Panc1 (cell line): ENCODE results near the gene ADGB. TPM values are rescaled to one million over a fixed set of nuclear protein-coding genes. Genes with fewer than 3 reads are reported as not detected.

Experiments
- ATAC-seq: fragments of 200-7000 bp; cut with Tn5 transposase; 2 replicates; pipeline ENCODE4 v1.9.1; 2020; ENCODE audit warnings: mild to moderate bottlenecking, moderate library complexity
- BruUV-seq: library from RNA; stranded (reverse); fragments of 400-500 nt; replicated peaks from 2 replicates; lab custom pipeline; 2021; lab: Mats Ljungman, UMichigan
- CTCF ChIA-PET: fragments of 300-600 bp; sonication (Branson Sonifier 250); formaldehyde crosslinking; loops from one replicate; lab custom pipeline; 2022; ENCODE audit warnings: antibody characterized with exemption; lab: Charles Lee
- POLR2A ChIA-PET: fragments of 300-600 bp; sonication (Branson Sonifier 250); formaldehyde crosslinking; loops from one replicate; lab custom pipeline; 2022; ENCODE audit warnings: antibody characterized with exemption; lab: Charles Lee
- DNase-seq: peaks from one replicate; pipeline ENCODE4 v3.0.0-alpha.2; 2010; ENCODE audit warnings: low read depth, low spot score
- H3K27ac ChIP-seq: 2 replicates; pipeline ENCODE4 v1.5.1; 2011; ENCODE audit warnings: mild to moderate bottlenecking, low read length, inconsistent platforms
- H3K27me3 ChIP-seq: fragments of 200-500 bp; sonication (Bioruptor generic); 2 replicates; pipeline ENCODE4 v1.6.0; 2014; ENCODE audit warnings: low read length, inconsistent platforms; ENCODE audit not compliant: control insufficient read depth, insufficient read depth
- H3K36me3 ChIP-seq: fragments of 200-500 bp; sonication (Bioruptor generic); 2 replicates; pipeline ENCODE4 v1.5.1; 2014; ENCODE audit warnings: inconsistent platforms, mild to moderate bottlenecking, low read length, moderate library complexity; ENCODE audit not compliant: control insufficient read depth, insufficient read depth
- H3K4me1 ChIP-seq: 2 replicates; pipeline ENCODE4 v1.5.1; 2011; ENCODE audit warnings: inconsistent platforms, mild to moderate bottlenecking, low read length, moderate library complexity; ENCODE audit not compliant: control insufficient read depth, insufficient read depth
- H3K4me3 ChIP-seq, 2 experiments: 2 replicates each; pipeline ENCODE4 v1.5.1; 2011 to 2012; ENCODE audit warnings: low read depth in 2 of 2, low read length in 2 of 2, mild to moderate bottlenecking in 2 of 2, inconsistent platforms in 1 of 2, moderate library complexity in 1 of 2
- H3K9me3 ChIP-seq: fragments of 200-500 bp; sonication (Bioruptor generic); 2 replicates; pipeline ENCODE4 v1.5.1; 2014; ENCODE audit warnings: low read depth, mild to moderate bottlenecking, inconsistent platforms, low read length, moderate library complexity; ENCODE audit not compliant: control insufficient read depth, insufficient read depth
- CTCF ChIP-seq: fragments of 450-650 bp; IDR thresholded peaks from 2 replicates; pipeline ENCODE4 v1.5.1; 2017; ENCODE audit warnings: mild to moderate bottlenecking
- POLR2AphosphoS5 ChIP-seq: IDR thresholded peaks from 2 replicates; pipeline ENCODE4 v1.6.1; 2012; ENCODE audit warnings: mild to moderate bottlenecking, low read depth, low read length, moderate library complexity
- REST ChIP-seq, 2 experiments: IDR thresholded peaks; 2 replicates each; pipeline ENCODE4 v1.6.1; 2011 to 2012; ENCODE audit warnings: low read depth in 2 of 2, control low read depth in 1 of 2, low read length in 1 of 2, mild to moderate bottlenecking in 1 of 2, moderate library complexity in 1 of 2; ENCODE audit not compliant: insufficient read depth in 1 of 2
- SIN3A ChIP-seq: IDR thresholded peaks from 2 replicates; pipeline ENCODE4 v1.6.1; 2012; ENCODE audit warnings: low read depth, mild to moderate bottlenecking, low read length, moderate library complexity, borderline replicate concordance; ENCODE audit not compliant: insufficient read depth
- TCF7L2 ChIP-seq: IDR thresholded peaks from 2 replicates; pipeline ENCODE4 v1.6.1; 2011; ENCODE audit warnings: mild to moderate bottlenecking, low read depth, low read length, inconsistent platforms
- in situ Hi-C: cut with HindIII; loops from 2 replicates; pipeline ENCODE4 v1.10.0; 2016; ENCODE audit warnings: low sequenced_read_pairs, low pct_unique_long_range_greater_than_20kb
- intact Hi-C: fragments of 100-400 bp; cut with micrococcal nuclease; formaldehyde crosslinking; loops from one replicate; pipeline ENCODE4 v1.10.0; 2022; ENCODE audit not compliant: unreplicated experiment
- total RNA-seq: library from RNA; stranded (reverse); gene quantifications from one replicate; pipeline ENCODE4 v1.2.1, GENCODE V29; 2021; ENCODE audit not compliant: unreplicated experiment

The ADGB gene
- total RNA-seq, 1 experiment from 2014 or later, result not detected

GRCh38 chr6:146860583-146860982 is 261.8 kb downstream of the ADGB start:
- Histone ChIP-seq H3K4me1 (peaks cover 12% of the 10 kb centered on the region; the same call in 1 of the 2 replicates), H3K27me3 (no peaks in the 10 kb centered on the region), H3K9me3 (no peaks in the 10 kb centered on the region), H3K36me3 (no peaks in the 10 kb centered on the region), H3K4me3 (no peak overlapping the region), H3K27ac (peak overlapping the region; percentile 30; the same call in 1 of the 2 replicates)
- intact Hi-C loops (no loop called here), in situ Hi-C loops (no loop called here)
- DNase-seq (no peak), ATAC-seq (no peak)
- no peak for TF ChIP-seq TCF7L2
- no peak for TF ChIP-seq SIN3A
- no peak for TF ChIP-seq REST (IDR thresholded peaks at IDR 0.05; ENCODE audit: insufficient read depth in 1 of 2, low read depth in 2 of 2, low read length in 1 of 2)
- TF ChIP-seq POLR2AphosphoS5, result no peak
- TF ChIP-seq CTCF, result no peak
- CTCF ChIA-PET, result no interaction called here
- POLR2A ChIA-PET, result no interaction called here
- BruUV-seq, result no TSS peak

- in situ Hi-C loops, result no loop called here
- DNase-seq, result no peak
- H3K36me3 ChIP-seq, result no peaks in the 10 kb centered on the region
- H3K9me3 ChIP-seq, result no peaks in the 10 kb centered on the region
- ChIA-PET CTCF (no interaction called here), POLR2A (no interaction called here)
- no peaks in the 10 kb centered on the region for H3K27me3 ChIP-seq
- ATAC-seq, result no peak
- no peak for TF ChIP-seq REST (IDR thresholded peaks at IDR 0.05; ENCODE audit: insufficient read depth in 1 of 2, low read depth in 2 of 2, low read length in 1 of 2)
- no peak for TF ChIP-seq POLR2AphosphoS5
- no peak for TF ChIP-seq CTCF
- no peak for TF ChIP-seq TCF7L2
- no peak for TF ChIP-seq SIN3A
- H3K27ac ChIP-seq, result peak overlapping the region; percentile 30; the same call in 1 of the 2 replicates
- H3K4me1 ChIP-seq, result peaks cover 12% of the 10 kb centered on the region; the same call in 1 of the 2 replicates
- H3K4me3 ChIP-seq, result no peak overlapping the region
- BruUV-seq, result no TSS peak
- intact Hi-C loops, result no loop called here
Measured at GRCh38 chr6:146861029-146861563, 262.3 kb downstream of the ADGB start.
